Mesodermal cell (in vitro differentiated cells): Measurements from ENCODE around the gene CCNDBP1.

Experiments used
- H3K27ac ChIP-seq: 2 replicates; pipeline ENCODE4 v1.7.0; 2013; ENCODE audit warnings: mild to moderate bottlenecking, low read depth, low read length, moderate library complexity; ENCODE audit not compliant: severe bottlenecking
- H3K36me3 ChIP-seq: 2 replicates; pipeline ENCODE4 v1.7.1; 2013; ENCODE audit warnings: mild to moderate bottlenecking, low read length, moderate library complexity; ENCODE audit not compliant: control insufficient read depth, insufficient read depth
- H3K4me1 ChIP-seq: one replicate; pipeline ENCODE4 v1.7.1; 2013; ENCODE audit warnings: mild to moderate bottlenecking, low read length; ENCODE audit not compliant: insufficient read depth, control insufficient read depth, poor library complexity, severe bottlenecking
- H3K4me3 ChIP-seq: 2 replicates; pipeline ENCODE4 v1.7.0; 2013; ENCODE audit warnings: low read length, control low read depth, mild to moderate bottlenecking; ENCODE audit not compliant: insufficient read depth, poor library complexity, severe bottlenecking; ENCODE audit errors: extremely low read depth
- H3K9me3 ChIP-seq: 2 replicates; pipeline ENCODE4 v1.7.1; 2013; ENCODE audit warnings: mild to moderate bottlenecking, low read length, moderate library complexity; ENCODE audit not compliant: control insufficient read depth
- WGBS, 2 experiments: methylation state at CpG; one replicate each; pipeline ENCODE4 v1.1.5; 2013; ENCODE audit warnings: missing lambda C conversion rate in 2 of 2; ENCODE audit not compliant: insufficient coverage in 2 of 2; 5-methylcytosine and 5-hydroxymethylcytosine counted together

The CCNDBP1 gene

GRCh38 chr15:43208052-43209002 lies 23.1 kb downstream of the CCNDBP1 start:
- Histone ChIP-seq H3K4me3 (no peak overlapping the region), H3K27ac (no peak overlapping the region), H3K9me3 (no peaks in the 10 kb centered on the region), H3K4me1 (no peaks in the 10 kb centered on the region), H3K36me3 (no peaks in the 10 kb centered on the region)
- 84 to 88% methylated on average over 17 to 20 of the region's 23 CpGs for whole genome bisulfite sequencing, 2 experiments

- no peaks in the 10 kb centered on the region for H3K4me1 ChIP-seq
- no peaks in the 10 kb centered on the region for H3K36me3 ChIP-seq
- no peaks in the 10 kb centered on the region for H3K9me3 ChIP-seq
- H3K27ac ChIP-seq, result no peak overlapping the region
- WGBS, 2 experiments, result 83 to 87% methylated on average over 8 to 13 of the region's 13 CpGs
- H3K4me3 ChIP-seq, result no peak overlapping the region
These were observed 24.0 kb downstream of the CCNDBP1 start for GRCh38 chr15:43209059-43209824.

GRCh38 chr15:43210172-43210745 lies 25.1 kb downstream of the CCNDBP1 start:
- H3K36me3 ChIP-seq, result no peaks in the 10 kb centered on the region
- no peak overlapping the region for H3K4me3 ChIP-seq
- H3K27ac ChIP-seq, result no peak overlapping the region
- H3K9me3 ChIP-seq, result no peaks in the 10 kb centered on the region
- 78 to 92% methylated on average over 7 to 12 of the region's 15 CpGs for WGBS, 2 experiments
- H3K4me1 ChIP-seq, result no peaks in the 10 kb centered on the region

- Histone ChIP-seq H3K4me3 (no peak overlapping the region), H3K36me3 (no peaks in the 10 kb centered on the region)
- 79 to 86% methylated on average over 9 of the region's 9 CpGs for WGBS, 2 experiments
These were observed 25.6 kb downstream of the CCNDBP1 start for GRCh38 chr15:43210807-43211206.

GRCh38 chr15:43211224-43211735 lies 26.1 kb downstream of the CCNDBP1 start:
- Histone ChIP-seq H3K9me3 (no peaks in the 10 kb centered on the region), H3K36me3 (no peaks in the 10 kb centered on the region), H3K4me3 (no peak overlapping the region), H3K27ac (no peak overlapping the region), H3K4me1 (no peaks in the 10 kb centered on the region)
- WGBS, 2 experiments, result 92 to 93% methylated on average over 1 to 3 of the region's 4 CpGs

More at GRCh38 chr15:43210807-43211206, 25.6 kb downstream of the CCNDBP1 start:
- Histone ChIP-seq H3K27ac (no peak overlapping the region), H3K9me3 (no peaks in the 10 kb centered on the region), H3K4me1 (no peaks in the 10 kb centered on the region)

GRCh38 chr15:43212299-43212698 lies 27.1 kb downstream of the CCNDBP1 start:
- no peaks in the 10 kb centered on the region for H3K4me1 ChIP-seq
- 87 to 93% methylated on average over 5 to 8 of the region's 8 CpGs for WGBS, 2 experiments

GRCh38 chr15:43212951-43213350 lies 27.7 kb downstream of the CCNDBP1 start:
- Histone ChIP-seq H3K4me1 (no peaks in the 10 kb centered on the region), H3K36me3 (no peaks in the 10 kb centered on the region)

More at GRCh38 chr15:43212299-43212698, 27.1 kb downstream of the CCNDBP1 start:
- Histone ChIP-seq H3K36me3 (no peaks in the 10 kb centered on the region), H3K27ac (no peak overlapping the region), H3K9me3 (no peaks in the 10 kb centered on the region), H3K4me3 (no peak overlapping the region)

GRCh38 chr15:43213466-43213865 lies 28.3 kb downstream of the CCNDBP1 start:
- no peaks in the 10 kb centered on the region for H3K36me3 ChIP-seq
- H3K4me1 ChIP-seq, result no peaks in the 10 kb centered on the region
- 84 to 93% methylated on average over 4 to 5 of the region's 5 CpGs for WGBS, 2 experiments
- no peak overlapping the region for H3K27ac ChIP-seq
- H3K9me3 ChIP-seq, result no peaks in the 10 kb centered on the region
- H3K4me3 ChIP-seq, result no peak overlapping the region

More at GRCh38 chr15:43212951-43213350, 27.7 kb downstream of the CCNDBP1 start:
- H3K9me3 ChIP-seq, result no peaks in the 10 kb centered on the region
- H3K4me3 ChIP-seq, result no peak overlapping the region
- H3K27ac ChIP-seq, result no peak overlapping the region

- no peaks in the 10 kb centered on the region for H3K9me3 ChIP-seq
- no peak overlapping the region for H3K27ac ChIP-seq
- no peaks in the 10 kb centered on the region for H3K36me3 ChIP-seq
- H3K4me1 ChIP-seq, result no peaks in the 10 kb centered on the region
- 79 to 84% methylated on average over 5 to 7 of the region's 8 CpGs for WGBS, 2 experiments
- H3K4me3 ChIP-seq, result no peak overlapping the region
These were observed 29.0 kb downstream of the CCNDBP1 start for GRCh38 chr15:43214169-43214568.

- Histone ChIP-seq H3K36me3 (no peaks in the 10 kb centered on the region), H3K4me1 (no peaks in the 10 kb centered on the region), H3K9me3 (no peaks in the 10 kb centered on the region), H3K4me3 (no peak overlapping the region), H3K27ac (no peak overlapping the region)
- 97 to 100% methylated on average over 3 of the region's 6 CpGs for WGBS, 2 experiments
These were observed 29.5 kb downstream of the CCNDBP1 start for GRCh38 chr15:43214592-43215295.
